Prostate gland (tissue), 2 donors: Measurements from ENCODE around the gene EPB41L5.
"Not testable (repeated sequence)": the region's sequence is repeated elsewhere in the genome, so short reads cannot be mapped to it uniquely, and the experiment has no call there.

Experiments used
- CTCF ChIP-seq, 4 experiments: fragments of 200-600 bp in 2 of 4; fragments of 450-650 bp in 2 of 4; sonication (generic) in 2 of 4; IDR thresholded peaks; 1 replicate in 3 of 4; 2 replicates in 1 of 4; pipeline ENCODE4 v1.5.1; 2016 to 2019; ENCODE audit warnings: antibody characterized with exemption in 4 of 4, mild to moderate bottlenecking in 2 of 4, moderate library complexity in 2 of 4
- POLR2AphosphoS5 ChIP-seq: sonication (generic); formaldehyde crosslinking; IDR thresholded peaks from one replicate; pipeline ENCODE4 v1.6.1; 2017; ENCODE audit warnings: antibody characterized with exemption

DNA sequence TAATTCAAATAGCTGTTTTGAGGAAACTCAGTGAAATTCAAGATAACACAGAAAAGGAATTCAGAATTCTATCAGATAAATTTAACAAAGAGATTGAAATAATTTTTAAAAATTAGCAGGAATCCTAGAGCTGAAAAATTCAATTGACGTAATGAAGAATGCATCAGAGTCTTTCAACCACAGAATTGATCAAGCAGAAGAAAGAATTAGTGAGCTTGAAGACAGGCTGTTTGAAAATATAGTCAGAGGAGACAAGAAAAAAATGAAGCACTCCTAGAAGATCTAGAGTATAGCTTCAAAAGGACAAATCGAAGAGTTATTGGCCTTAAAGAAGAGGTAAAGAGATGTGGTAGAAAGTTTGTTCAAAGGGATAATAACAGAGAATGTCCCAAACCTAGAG lies 122.1 kb downstream of the EPB41L5 start:
- not testable (repeated sequence) for TF ChIP-seq POLR2AphosphoS5; CTCF (IDR thresholded peaks at IDR 0.05)
